Measurements from ENCODE around the gene WDR20.

DNA sequence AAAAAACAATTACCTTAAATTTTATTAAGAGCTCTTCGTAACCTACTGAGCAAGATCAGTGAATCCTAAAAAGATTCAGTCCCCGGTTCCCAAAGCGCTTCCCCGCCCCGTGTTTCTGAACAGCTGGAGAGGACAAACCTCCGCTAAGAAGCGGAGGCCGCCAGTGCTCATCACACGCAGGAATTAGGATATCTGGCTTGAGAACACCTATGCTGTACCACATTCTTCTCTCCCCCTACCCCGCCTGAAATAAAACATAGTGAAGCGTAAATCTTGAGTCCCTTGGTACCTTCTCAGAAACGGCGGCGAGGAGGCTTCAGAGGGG, 774 bp upstream of the WDR20 start:
- TF ChIP-seq, protein P1, sequence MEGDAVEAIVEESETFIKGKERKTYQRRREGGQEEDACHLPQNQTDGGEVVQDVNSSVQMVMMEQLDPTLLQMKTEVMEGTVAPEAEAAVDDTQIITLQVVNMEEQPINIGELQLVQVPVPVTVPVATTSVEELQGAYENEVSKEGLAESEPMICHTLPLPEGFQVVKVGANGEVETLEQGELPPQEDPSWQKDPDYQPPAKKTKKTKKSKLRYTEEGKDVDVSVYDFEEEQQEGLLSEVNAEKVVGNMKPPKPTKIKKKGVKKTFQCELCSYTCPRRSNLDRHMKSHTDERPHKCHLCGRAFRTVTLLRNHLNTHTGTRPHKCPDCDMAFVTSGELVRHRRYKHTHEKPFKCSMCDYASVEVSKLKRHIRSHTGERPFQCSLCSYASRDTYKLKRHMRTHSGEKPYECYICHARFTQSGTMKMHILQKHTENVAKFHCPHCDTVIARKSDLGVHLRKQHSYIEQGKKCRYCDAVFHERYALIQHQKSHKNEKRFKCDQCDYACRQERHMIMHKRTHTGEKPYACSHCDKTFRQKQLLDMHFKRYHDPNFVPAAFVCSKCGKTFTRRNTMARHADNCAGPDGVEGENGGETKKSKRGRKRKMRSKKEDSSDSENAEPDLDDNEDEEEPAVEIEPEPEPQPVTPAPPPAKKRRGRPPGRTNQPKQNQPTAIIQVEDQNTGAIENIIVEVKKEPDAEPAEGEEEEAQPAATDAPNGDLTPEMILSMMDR (IDR thresholded peaks at IDR 0.05; ENCODE audit: borderline replicate concordance, extremely low read depth, low read length, poor library complexity, severe bottlenecking) = no peak
- no peak for TF ChIP-seq EZH2 (IDR thresholded peaks at IDR 0.05; ENCODE audit: borderline replicate concordance, low read depth, low read length, severe bottlenecking)
